ENCODE results near the gene STARD13.

- TF ChIP-seq CTCF (conservative IDR thresholded peaks at IDR 0.05; ENCODE audit: low read length) (no peak), EZH2phosphoT487 (IDR thresholded peaks at IDR 0.05; ENCODE audit: borderline replicate concordance, low read depth, low read length) (no peak)
Observed at GRCh38 chr13:33185853-33186252, 99.7 kb downstream of the STARD13 start.

Measured in OCI-LY7 (cell line).